HepG2 (cell line): ENCODE measurements around the gene CLEC18C. TPM values are rescaled to one million over a fixed set of nuclear protein-coding genes. Genes with fewer than 3 reads are reported as not detected.
A peak's percentile ranks its signal among the peaks of the same experiment; 100 is the strongest.

ENCODE experiments used
- FOXC1 ChIP-seq: sonication (generic); formaldehyde crosslinking; IDR thresholded peaks from 2 replicates; pipeline ENCODE4 v1.8.0; 2022; ENCODE audit warnings: mild to moderate bottlenecking, missing genetic modification reagents, borderline replicate concordance
- MAFF ChIP-seq: IDR thresholded peaks from 2 replicates; pipeline ENCODE4 v1.6.1; 2011; ENCODE audit warnings: low read depth, low read length, improper control_type of control experiment
- MTF2 ChIP-seq: sonication (generic); formaldehyde crosslinking; IDR thresholded peaks from 2 replicates; pipeline ENCODE4 v1.5.0; 2020; ENCODE audit warnings: missing genetic modification reagents, borderline replicate concordance
- ZKSCAN5 ChIP-seq: sonication (generic); formaldehyde crosslinking; IDR thresholded peaks from 2 replicates; pipeline ENCODE4 v1.5.1; 2020; ENCODE audit warnings: mild to moderate bottlenecking, missing genetic modification reagents
- ZNF382 ChIP-seq: sonication (generic); formaldehyde crosslinking; IDR thresholded peaks from 2 replicates; pipeline ENCODE4 v1.5.0; 2020; ENCODE audit warnings: missing genetic modification reagents, mild to moderate bottlenecking, borderline replicate concordance
- polyA plus RNA-seq, 8 experiments: library from polyadenylated mRNA; depleted of rRNA in 3 of 8; stranded (reverse) in 7 of 8; unstranded in 1 of 8; fragments of >200 nt; fragmentation: Illumina TruSeq in 4 of 8; extraction: Trizol in 4 of 8; gene quantifications; 2 replicates each; pipeline versions ENCODE4 v1.2.1 to v1.2.3, GENCODE V29; 2011 to 2016; ENCODE audit warnings: low read depth in 4 of 8, missing spikeins in 1 of 8, mixed read lengths in 1 of 8; ENCODE audit not compliant: insufficient read depth in 1 of 8
- total RNA-seq, 5 experiments: library from RNA; depleted of rRNA; stranded (reverse); fragments of >200 nt; fragmentation: Illumina TruSeq; extraction: Trizol; gene quantifications; 2 replicates each; pipeline ENCODE4 v1.2.3, GENCODE V29; 2016; ENCODE audit warnings: low read depth in 1 of 5
- TF ChIP-seq, protein P1 (sequence below): sonication (generic); formaldehyde crosslinking; IDR thresholded peaks from 2 replicates; pipeline ENCODE4 v1.5.1; 2020; ENCODE audit warnings: mild to moderate bottlenecking, missing genetic modification reagents, moderate library complexity
- TF ChIP-seq, protein P2 (sequence below): sonication (generic); formaldehyde crosslinking; IDR thresholded peaks from 2 replicates; pipeline ENCODE4 v1.4.0; 2020; ENCODE audit warnings: missing genetic modification reagents, borderline replicate concordance
- TF ChIP-seq, protein P3 (sequence below): IDR thresholded peaks from 2 replicates; pipeline ENCODE4 v1.6.1; 2016; ENCODE audit warnings: missing compliant biosample characterization, missing genetic modification reagents, borderline replicate concordance

The CLEC18C gene
- total and polyA plus RNA-seq, 2 of the 13 experiments (the other 11 are each of a cell fraction or from before 2014, with no cell fraction given), result 0.15 to 0.29 TPM

DNA sequence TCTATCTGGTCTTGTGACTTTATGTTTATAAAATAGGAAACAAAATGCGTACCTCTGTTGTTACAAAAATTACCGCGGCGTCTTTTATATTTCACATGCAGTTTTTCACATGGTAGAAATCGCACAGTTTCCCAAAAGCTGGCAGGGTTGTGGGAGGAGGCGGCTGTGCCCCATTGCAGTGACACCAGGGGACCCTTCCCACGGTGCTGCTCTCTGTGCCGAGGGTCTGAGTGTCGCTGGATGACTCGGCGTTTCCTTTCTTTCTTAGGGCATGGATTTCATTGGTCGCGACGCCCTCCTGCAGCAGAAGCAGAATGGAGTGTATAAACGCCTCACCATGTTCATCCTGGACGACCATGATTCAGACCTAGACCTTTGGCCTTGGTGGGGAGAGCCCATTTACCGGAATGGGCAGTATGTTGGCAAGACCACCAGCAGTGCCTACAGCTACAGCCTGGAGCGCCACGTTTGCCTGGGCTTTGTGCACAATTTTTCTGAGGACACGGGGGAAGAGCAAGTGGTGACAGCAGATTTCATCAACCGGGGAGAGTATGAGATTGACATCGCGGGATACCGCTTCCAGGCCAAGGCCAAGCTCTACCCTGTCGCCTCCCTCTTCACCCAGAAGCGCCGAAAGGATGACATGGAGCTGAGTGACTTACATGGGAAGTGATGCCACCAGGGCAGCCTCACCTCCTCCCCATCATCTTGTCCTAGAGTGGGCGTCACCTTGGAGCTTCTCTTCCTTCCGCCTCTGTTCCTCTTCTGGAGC lies 17.2 kb upstream of the CLEC18C start (continued):
- TF ChIP-seq MAFF (peak; percentile 6; the same call in 1 of the 2 replicates), ZKSCAN5 (CRISPR knock-in tag) (peak; percentile 71; the same call in 1 of the 2 replicates), ZNF382 (CRISPR knock-in tag) (no peak), MTF2 (CRISPR knock-in tag) (no peak), FOXC1 (CRISPR knock-in tag) (0 out of 2 replicates have a peak, but pooled peaks have one; percentile 32)
- TF ChIP-seq, protein P1, sequence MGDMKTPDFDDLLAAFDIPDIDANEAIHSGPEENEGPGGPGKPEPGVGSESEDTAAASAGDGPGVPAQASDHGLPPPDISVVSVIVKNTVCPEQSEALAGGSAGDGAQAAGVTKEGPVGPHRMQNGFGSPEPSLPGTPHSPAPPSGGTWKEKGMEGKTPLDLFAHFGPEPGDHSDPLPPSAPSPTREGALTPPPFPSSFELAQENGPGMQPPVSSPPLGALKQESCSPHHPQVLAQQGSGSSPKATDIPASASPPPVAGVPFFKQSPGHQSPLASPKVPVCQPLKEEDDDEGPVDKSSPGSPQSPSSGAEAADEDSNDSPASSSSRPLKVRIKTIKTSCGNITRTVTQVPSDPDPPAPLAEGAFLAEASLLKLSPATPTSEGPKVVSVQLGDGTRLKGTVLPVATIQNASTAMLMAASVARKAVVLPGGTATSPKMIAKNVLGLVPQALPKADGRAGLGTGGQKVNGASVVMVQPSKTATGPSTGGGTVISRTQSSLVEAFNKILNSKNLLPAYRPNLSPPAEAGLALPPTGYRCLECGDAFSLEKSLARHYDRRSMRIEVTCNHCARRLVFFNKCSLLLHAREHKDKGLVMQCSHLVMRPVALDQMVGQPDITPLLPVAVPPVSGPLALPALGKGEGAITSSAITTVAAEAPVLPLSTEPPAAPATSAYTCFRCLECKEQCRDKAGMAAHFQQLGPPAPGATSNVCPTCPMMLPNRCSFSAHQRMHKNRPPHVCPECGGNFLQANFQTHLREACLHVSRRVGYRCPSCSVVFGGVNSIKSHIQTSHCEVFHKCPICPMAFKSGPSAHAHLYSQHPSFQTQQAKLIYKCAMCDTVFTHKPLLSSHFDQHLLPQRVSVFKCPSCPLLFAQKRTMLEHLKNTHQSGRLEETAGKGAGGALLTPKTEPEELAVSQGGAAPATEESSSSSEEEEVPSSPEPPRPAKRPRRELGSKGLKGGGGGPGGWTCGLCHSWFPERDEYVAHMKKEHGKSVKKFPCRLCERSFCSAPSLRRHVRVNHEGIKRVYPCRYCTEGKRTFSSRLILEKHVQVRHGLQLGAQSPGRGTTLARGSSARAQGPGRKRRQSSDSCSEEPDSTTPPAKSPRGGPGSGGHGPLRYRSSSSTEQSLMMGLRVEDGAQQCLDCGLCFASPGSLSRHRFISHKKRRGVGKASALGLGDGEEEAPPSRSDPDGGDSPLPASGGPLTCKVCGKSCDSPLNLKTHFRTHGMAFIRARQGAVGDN (CRISPR knock-in tag), result peak; percentile 40; the same call in 1 of the 2 replicates
- TF ChIP-seq, protein P2, sequence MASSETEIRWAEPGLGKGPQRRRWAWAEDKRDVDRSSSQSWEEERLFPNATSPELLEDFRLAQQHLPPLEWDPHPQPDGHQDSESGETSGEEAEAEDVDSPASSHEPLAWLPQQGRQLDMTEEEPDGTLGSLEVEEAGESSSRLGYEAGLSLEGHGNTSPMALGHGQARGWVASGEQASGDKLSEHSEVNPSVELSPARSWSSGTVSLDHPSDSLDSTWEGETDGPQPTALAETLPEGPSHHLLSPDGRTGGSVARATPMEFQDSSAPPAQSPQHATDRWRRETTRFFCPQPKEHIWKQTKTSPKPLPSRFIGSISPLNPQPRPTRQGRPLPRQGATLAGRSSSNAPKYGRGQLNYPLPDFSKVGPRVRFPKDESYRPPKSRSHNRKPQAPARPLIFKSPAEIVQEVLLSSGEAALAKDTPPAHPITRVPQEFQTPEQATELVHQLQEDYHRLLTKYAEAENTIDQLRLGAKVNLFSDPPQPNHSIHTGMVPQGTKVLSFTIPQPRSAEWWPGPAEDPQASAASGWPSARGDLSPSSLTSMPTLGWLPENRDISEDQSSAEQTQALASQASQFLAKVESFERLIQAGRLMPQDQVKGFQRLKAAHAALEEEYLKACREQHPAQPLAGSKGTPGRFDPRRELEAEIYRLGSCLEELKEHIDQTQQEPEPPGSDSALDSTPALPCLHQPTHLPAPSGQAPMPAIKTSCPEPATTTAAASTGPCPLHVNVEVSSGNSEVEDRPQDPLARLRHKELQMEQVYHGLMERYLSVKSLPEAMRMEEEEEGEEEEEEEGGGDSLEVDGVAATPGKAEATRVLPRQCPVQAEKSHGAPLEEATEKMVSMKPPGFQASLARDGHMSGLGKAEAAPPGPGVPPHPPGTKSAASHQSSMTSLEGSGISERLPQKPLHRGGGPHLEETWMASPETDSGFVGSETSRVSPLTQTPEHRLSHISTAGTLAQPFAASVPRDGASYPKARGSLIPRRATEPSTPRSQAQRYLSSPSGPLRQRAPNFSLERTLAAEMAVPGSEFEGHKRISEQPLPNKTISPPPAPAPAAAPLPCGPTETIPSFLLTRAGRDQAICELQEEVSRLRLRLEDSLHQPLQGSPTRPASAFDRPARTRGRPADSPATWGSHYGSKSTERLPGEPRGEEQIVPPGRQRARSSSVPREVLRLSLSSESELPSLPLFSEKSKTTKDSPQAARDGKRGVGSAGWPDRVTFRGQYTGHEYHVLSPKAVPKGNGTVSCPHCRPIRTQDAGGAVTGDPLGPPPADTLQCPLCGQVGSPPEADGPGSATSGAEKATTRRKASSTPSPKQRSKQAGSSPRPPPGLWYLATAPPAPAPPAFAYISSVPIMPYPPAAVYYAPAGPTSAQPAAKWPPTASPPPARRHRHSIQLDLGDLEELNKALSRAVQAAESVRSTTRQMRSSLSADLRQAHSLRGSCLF (CRISPR knock-in tag), result no peak
- TF ChIP-seq, protein P3, sequence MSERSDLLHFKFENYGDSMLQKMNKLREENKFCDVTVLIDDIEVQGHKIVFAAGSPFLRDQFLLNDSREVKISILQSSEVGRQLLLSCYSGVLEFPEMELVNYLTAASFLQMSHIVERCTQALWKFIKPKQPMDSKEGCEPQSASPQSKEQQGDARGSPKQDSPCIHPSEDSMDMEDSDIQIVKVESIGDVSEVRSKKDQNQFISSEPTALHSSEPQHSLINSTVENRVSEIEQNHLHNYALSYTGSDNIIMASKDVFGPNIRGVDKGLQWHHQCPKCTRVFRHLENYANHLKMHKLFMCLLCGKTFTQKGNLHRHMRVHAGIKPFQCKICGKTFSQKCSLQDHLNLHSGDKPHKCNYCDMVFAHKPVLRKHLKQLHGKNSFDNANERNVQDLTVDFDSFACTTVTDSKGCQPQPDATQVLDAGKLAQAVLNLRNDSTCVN (CRISPR knock-in tag), result no peak
